OCI-LY3 (cell line): ENCODE results near the gene KIF3A.

Experiments used
- CTCF ChIP-seq: fragments of 200-600, 300-600 bp; sonication (generic); IDR thresholded peaks from 2 replicates; pipeline ENCODE4 v1.5.1; 2014; ENCODE audit warnings: antibody characterized with exemption, low read length, low read depth
- EZH2phosphoT487 ChIP-seq: fragments of 200-600 bp; shearing (Covaris generic); IDR thresholded peaks from 2 replicates; pipeline ENCODE4 v1.6.1; 2018; ENCODE audit warnings: antibody characterized with exemption, mixed run types, low read depth

- TF ChIP-seq CTCF (no peak), EZH2phosphoT487 (no peak)
Observed at GRCh38 chr5:132775476-132775961, 38.2 kb upstream of the KIF3A start.
